ENCODE measurements around the gene TMEM255B.

Gene TMEM255B

DNA sequence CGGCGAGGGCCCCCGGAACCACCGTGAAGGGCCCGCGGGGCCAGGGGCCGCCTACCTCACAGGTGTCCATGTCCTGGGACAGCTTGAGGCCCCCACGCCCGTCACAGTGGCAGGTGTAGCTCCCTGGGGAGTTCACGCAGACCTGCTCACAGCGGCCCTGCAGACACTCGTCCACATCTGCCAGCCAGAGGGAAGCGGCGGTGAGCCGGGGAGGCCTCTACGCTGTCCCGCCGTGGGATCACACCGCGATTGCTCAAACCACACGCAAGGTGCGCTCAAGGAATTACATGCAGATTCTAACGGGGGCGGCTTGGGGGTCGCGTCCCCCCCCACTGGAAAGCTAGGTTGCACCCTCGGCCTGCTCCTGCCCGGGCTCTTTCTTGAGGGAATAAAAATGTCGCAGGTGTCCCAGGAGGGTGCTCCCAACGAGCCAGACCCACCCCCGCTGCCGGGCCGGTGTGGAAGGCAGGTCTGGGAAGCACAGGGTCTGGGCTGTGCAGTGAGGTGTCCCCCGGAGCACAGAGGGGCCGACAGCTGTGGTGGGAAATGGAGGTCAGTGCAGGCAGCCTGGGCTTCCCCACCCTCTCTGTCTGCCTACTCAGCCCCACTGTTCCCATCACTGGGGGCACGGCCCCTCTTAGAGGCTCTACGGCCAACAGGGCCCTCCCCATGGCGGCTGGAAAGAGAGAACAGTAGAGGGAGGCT, 75.6 kb downstream of the TMEM255B start:
- DNase-seq (ENCODE audit: low spot score), result no peak

DNA sequence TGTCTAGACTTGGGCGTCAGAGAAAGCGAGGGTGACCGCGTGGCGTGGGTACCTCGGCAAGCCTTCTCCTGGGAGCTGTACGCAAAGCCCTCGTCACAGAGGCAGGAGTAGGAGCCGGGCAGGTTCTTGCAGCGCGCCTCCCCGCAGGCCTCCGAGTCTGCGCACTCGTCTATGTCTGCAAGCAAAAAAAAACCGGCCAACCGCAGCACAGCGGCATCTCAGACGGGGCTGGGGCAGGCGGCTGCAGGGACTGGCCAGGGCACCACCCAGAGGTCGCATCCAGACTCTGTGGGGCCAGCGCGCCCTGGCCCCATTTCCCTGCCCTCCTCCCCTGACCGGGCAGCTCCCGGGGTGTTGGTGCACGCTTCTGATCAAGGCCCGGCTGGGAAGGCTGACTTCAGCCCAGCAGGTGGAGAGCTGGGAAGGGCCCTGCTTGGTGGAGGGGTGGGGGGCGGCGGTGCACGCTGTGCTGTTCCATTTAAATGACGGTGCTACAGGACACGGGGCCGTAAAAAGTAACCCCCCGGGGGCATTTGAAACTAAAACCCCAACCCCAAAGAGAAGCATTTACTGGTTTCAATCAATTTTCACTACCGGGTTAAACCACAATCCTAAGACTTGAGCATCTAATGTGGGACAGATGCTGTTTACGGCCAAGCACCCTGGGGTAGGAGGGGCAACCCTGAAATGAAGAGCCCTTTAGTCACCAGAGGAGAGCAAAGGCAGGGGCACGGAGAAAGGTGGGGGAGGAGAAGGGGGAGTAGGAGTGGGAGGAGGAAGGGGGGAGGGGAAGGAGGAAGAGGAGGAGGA, 76.6 kb downstream of the TMEM255B start:
- no peak for DNase-seq (ENCODE audit: low spot score)

DNA sequence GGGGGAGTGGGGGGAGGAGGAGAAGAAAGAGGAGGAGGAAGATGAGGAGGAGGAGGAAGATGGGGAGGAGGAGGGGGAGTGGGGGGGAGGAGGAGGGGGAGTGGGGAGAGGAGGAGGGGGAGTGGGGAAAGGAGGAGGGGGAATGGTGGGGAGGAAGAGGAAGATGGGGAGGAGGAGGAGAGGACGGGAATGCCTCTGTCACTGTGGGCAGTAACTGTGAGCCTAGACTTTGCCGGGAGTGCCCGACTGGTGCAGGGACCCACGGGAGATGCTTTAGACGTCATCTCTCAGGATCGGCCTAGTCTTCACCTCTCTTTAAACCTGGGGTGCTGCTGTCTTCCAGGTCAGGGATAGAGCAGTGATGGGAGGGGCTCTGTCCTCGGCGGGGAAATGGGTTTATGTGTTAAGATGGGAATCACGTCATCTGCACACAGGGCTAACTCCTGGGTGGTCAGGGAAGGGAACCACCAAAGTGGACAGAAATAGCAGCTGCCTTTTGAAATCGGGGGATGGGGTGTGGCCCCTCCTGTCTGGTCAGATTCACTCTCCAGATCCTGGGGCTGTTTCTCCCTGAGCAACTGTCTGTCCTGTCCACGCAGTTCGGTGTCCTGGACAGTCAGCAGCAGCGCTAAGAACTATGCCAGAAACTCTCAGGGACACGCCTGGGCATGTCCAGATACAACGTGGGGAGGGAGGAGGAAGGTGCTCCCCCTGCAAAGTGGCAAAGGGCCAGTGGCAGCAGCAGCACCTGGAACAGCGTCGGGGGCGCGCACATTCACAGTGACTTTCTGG, 77.9 kb downstream of the TMEM255B start:
- no peak for DNase-seq (ENCODE audit: low spot score)

DNA sequence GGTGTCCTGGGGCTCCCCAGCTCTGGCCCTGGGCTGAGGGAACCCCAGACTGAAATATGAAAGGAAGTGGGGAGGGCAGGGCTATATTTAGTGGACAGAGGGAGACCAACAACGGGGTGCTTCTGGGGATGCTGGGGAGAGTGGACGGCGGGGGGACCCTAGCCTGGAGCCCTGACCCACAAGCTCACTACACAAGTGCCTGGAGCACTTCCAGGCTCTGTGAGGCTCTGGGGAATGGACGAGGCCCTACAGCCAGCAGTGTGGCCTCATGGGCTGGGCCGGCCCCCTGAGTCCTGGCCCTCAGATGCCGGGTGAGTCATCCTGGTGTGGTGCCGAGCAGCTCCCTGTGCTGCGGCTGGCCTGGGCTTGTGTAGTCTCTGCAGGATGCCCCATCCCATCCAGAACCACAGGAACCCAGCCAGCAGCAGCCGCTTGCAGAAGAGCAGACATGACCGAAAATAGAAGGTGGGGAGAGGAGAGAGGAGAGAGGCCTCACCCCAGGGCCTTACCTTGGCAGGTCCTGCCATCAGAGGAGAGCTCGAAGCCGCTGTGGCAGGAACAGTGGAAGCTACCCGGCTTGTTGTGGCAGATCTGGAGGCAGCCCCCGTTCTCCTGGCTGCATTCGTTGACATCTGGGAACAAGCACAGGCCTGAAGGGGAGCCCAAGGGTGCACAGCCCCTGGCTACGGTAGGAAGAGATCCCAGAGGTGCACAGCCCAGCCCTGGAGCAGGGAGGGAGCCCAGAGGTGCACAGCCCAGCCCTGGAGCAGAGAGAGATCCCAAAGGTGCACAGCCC, 78.7 kb downstream of the TMEM255B start:
- DNase-seq (ENCODE audit: low spot score), result peak; percentile 74

DNA sequence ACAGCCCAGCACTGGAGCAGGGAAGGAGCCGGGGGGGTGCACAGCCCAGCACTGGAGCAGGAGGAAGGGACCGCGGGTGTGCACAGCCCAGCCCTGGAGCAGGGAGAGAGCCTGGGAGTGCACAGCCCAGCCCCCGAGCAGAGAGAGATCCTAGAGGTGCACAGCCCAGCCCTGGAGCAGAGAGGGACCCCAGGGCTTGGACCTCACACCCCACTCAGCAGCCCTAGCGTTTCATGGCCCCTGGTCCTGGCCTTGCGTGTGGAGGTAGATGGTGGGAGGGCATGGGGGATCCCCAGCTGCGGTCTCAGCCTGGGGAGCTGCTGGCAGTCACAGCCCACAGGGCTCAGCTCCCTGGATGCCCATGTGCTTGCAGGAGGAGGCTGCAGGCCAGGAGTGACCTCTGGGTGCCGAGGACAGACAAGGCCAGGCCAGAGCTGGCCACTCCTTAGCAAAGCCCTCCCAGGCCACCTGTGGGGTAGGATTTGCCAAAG, 79.7 kb downstream of the TMEM255B start:
- DNase-seq (ENCODE audit: low spot score), result no peak

DNA sequence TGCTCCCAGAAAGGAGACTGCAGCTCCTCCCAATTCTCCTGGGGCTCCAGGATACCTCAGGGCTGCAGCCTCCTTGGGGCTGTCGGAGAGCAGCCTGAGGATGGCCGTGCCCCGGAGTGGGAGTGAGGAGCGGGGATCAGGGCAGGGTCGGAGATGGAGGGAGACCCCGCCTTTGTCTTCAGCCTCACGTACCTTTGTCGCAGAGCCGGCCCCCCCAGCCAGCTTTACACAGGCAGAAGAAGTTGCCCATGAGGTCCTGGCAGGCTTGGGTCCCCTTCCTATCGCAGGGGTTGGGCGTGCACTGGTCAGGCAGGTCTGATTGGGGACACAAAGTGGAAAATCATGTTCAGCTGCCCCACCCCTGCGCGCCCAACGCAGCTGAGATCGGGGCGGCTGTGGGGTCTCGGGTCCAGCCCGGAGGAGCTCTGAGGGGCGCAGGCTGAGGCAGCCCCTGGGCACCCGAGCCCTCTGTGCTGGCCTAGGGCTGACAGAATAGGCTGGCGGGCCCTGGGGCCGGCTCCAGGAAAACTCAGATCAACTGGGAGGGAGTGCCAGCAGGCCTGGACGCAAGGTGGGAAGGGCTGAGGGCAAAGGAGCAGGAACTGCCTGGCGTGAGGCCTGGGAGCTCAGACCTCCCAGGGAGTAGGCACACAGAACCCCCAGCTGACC, 80.6 kb downstream of the TMEM255B start:
- no peak for DNase-seq (ENCODE audit: low spot score)

DNA sequence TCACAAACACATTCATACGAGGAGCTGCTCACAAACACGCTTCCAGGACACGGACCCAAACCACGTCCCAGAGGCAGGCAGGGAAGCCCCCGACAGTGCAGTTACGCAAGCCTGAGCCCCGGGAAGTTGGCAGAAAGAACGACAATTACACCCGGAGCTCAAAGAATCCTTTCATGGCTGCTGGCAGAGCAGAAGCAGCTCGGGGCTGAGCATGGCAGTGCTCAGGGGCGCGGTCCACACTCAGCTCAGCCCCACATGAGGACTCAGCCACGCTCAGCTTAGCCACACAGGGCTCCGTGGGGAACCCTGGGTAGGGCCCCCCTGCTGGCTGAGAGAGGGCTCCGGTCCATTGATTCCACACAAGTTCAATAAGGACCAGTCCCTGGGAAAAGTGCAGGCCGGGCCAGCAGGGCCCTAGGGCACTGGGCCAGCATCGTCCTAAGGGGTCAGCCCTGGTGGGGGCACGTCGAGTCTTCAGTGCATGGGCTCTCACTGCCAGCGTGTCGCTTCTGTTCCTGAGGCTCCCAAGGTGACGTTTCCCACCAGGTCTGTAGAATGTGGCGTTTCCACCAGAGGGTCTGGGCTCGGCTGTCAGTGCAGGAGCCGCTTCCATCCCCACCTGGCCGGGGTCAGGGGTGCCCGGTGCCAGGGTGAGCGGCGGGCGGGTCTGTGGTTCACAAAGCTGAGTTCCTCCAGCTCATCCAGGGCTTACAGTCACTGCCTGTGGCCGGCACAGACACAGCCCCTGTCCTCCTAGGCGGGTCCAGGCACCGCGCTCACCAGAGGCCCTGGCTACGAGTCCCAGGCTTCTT, 81.7 kb downstream of the TMEM255B start:
- DNase-seq (ENCODE audit: low spot score), result no peak

DNA sequence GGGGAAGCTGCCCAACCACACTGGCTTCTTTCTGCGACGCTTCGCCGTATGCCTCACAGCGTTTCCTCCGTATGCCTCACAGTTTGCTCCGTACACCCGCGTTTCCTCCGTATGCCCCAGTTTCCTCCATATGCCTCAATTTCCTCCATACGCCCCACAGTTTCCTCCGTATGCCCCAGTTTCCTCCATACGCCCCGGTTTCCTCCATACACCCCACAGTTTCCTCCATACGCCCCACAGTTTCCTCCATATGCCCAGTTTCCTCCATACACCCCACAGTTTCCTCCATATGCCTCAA, 82.3 kb downstream of the TMEM255B start:
- DNase-seq (ENCODE audit: low spot score), result no peak

DNA sequence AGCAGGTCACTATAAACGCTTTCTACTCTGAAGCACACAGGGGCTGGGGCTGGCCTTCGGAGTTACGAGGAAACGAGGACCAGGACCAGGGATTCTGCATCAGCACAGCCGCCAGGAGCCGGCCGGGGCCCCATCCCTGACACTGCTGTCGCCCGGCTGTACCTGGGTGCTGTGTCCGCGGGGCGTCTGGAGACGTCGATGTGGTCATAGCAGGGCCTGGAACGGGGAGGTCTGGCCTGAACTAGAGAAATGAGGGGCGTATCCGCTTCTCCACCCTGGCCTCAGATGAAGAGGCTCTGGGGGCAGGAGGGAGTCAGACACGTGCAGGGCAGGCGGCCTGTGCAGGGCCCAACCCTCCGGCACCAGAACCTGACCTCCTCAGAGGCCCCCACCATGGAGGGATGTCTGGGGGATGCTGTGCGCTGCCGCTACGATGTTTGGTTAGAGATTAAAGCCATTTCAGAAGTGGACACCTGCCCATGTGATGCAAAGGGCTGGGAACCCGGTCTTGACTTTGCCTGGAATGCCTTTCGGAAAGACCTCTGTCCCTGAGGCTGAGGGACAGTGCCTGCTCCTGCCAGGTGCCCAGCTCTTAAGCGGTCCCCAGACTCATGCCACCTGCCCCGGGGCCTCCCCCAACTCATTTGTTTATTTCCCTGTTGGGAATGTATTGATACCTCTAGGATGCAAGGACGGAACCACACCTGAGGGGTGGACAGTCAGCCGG, 83.5 kb downstream of the TMEM255B start:
- DNase-seq (ENCODE audit: low spot score), result no peak

DNA sequence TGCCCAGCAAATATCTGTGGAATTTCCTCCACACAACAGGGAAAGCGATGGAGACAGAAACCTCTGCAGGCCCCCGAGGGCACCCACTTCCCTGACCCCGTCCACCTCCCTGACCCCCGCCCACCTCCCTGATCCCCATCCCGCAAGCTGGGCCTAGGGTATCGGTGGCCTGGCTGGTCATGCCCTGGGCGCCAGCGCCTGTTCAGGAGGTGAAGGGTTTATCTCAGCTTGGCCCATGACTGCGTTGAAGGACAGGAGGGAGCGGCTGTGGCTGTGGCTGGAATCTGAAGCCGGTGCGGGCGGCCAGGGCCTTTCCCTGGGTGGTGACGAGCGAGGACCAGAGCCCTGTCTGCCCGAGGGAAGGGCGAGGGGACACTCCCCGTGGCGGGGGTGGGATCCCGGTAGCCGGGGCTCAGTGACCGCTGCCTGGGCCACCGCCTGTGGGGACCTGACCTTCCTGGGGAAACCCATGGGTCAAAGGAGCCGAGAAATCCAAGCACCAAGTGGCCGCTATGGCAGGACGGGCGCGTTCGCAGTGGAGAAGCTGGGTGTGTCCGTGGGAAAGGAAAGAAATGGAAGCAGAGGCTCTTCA, 84.1 kb downstream of the TMEM255B start:
- DNase-seq (ENCODE audit: low spot score), result no peak

DNA sequence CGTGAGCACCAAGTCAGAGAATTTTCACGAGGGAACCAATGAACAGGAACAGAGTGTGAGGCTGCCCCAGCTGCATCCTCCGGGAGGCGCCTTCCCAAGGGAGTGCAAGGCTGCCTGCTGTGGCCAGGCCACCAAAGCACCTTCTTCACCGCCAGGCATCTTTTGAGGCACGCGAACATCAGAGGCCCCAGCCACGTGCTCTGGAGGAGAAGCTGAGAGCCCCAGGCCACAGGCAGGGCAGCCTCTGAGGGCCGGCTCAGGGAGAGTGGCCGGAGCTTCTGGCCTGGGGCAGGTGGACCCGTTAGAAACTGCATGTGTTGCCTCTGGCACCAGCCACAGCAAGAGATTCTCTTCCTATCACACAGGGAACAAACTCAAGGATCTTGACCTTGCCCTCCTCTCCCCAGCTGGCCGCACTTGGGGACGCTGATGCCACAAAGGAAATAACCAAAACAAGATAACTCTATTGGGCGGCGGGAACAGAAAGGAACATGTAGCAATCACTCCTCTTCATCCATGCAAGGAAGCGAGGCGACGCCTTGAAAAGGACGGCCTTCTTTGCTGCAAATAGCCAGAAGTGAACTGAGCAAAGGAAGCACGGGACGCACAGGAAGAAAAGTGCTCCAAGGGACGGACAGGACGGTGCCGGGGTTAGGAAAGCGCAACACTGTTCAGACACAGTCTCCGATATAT, 85.0 kb downstream of the TMEM255B start:
- no peak for DNase-seq (ENCODE audit: low spot score)

DNA sequence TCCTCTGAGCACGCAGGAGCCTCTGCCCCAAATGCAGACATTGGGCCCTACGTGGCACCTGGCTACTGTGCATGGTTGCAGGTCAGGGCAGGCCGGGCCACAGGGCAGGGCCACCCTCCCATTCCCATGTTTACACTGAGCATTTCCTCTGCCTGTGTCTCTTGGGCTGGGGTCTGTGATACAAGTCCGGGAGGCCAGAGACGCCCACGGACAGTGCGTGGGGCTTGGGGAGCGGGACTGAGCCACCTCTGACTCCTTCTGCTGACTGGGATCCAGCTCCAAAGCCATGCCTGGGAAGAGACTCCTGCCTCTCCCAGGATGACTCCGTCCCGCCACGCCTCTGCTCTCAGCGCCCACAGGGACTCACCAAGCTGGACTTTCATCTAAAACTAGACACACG, 86.0 kb downstream of the TMEM255B start:
- no peak for DNase-seq (ENCODE audit: low spot score)

DNA sequence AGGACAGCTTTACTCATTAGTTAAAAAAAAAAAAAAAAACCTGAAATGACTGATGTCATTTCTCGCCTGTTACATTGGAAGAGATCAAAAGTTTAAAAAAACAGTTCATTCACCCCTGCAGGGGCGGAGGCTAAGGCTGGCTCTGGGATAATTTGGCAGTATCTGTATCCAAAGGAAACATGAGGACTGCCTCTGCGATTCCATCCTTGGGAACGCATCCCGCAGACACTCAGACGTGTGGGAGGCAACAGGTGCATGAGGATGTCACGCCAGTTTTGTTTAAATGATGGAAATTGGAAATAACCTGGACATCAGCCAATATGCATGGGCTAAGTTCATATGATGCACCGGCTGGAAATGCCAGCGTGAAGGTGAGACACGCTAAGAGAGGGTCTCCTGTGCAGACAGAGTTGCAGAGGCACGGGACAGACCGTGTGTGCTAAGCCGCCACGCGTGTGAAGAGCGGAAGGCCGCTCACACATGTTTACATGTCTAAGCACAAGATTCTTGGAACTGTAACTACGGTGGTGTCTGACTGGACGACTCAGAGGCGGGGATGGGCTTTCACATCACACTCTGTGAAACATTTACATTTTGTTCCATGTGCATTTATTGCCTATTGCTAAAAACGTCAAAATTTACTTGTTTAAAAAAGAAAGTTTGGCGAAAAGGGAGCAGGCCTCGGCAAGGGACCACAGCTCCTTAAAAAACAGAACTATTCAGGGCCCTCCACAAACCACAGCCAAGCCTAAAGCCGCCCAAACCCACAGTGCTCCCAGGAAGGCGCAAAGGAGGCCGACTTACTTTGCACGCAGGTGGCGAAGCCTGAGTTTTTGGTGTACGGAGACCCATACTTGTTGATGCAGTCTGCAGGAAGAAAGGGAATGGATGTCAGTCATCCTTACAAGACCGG, 87.0 kb downstream of the TMEM255B start:
- no peak for DNase-seq (ENCODE audit: low spot score)

DNA sequence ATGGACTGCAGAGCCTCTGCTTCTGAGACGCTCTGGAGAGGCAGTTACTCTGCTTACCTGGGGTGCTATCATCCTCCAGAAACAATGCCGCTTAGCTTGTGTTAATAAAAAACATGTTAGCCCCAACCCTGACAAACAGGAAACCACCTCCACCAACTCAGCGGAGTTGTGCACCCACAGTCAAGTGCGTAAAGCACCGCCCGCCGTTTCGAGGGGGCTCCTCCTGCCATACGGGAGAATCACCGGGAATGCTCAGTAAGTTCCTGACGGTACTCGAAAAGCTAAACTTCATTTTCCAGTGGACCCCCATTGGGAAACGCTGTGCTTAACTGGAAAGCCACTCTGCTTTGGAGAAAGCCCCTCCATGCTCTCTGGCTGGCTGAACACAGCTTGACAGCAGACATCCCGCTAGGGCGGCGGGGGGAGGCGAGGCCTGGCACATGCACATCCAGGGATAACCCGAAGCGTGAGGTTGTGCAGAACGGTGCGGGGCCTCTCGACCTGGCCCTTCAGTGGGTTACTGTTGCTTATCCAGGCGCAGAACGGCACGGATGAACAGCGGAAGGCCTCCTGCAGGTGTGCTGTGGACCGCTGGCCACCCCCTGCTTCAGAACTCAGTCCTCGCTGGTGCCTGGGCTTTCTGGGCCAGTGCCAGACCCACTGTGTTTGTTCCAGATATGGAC, 87.8 kb downstream of the TMEM255B start:
- DNase-seq (ENCODE audit: low spot score), result no peak

DNA sequence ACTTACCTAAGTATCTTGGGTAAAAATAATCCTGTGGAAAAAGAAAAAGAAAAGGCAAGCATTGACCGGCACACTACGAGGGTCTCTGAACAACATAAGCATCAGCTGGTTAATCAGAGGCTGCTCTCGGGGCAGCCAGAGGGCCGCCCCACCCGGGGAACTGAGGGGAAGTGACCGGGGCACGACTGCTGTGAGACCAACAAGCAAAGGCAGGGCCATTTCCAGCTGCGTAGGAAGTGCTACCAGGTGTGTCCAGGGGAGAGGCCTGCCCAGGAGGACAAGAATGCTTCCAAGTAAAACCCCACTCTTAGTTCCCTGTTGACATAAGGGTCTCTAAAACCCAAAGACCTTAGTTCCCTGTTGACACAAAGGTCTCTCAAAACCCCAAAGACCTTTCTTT, 89.0 kb downstream of the TMEM255B start:
- no peak for DNase-seq (ENCODE audit: low spot score)

DNA sequence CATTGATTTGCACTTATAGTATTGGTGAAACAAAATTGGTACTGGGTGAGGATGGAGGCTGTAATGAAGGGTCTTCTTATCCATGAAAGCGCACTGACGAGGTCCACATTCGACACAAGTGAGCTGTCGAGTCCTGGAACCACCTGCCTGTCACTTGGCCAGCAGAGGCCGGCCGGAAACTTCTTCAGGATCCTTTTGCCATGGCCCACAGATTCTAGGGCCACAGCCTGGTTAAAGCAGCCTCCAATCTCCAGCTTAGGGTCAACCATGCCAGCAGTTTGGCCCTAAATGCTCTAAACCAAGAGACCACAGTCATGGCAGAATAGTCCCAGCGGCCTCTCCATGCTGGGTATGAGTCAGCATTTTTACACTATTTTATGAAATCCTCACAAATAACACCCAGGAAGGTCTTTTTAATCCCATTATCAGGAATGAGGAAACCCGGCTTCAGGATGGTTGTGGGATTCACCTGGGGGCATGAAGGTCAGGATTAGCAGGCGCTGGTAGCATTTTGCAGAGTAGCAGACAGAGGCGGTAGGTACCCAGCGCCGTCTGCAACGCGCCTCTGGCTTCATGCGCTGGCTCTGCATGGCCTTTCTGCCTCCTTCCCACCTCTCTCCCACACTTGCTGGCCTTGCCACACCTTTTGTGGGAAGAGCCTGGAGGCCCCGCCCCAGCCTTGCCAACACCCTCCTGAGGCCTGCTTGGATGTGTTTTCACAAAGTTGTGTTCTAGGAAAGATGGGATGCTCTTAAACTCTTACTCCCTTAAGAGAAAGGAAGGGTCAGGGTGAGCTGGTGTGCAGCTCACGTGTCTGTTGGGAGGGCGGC, 89.6 kb downstream of the TMEM255B start:
- DNase-seq (ENCODE audit: low spot score), result no peak
